ENCODE results near the gene CR2.
"Not testable (repeated sequence)": the region's sequence is repeated elsewhere in the genome, so short reads cannot be mapped to it uniquely, and the experiment has no call there.

The CR2 gene

DNA sequence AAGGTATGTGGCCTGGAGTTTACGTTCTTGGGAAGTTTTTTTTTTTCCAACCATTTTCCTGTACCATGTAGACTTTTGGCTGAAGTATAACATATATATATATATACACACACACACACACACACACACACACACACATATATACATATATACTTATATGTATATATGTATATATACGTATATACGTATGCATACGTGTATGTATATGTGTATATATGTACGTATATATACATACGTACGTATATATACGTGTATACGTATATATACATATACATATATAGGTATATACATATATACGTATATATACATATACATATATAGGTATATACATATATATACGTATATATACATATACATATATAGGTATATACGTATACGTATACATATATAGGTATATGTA, 60.8 kb downstream of the CR2 start:
- DNase-seq = no peak

DNA sequence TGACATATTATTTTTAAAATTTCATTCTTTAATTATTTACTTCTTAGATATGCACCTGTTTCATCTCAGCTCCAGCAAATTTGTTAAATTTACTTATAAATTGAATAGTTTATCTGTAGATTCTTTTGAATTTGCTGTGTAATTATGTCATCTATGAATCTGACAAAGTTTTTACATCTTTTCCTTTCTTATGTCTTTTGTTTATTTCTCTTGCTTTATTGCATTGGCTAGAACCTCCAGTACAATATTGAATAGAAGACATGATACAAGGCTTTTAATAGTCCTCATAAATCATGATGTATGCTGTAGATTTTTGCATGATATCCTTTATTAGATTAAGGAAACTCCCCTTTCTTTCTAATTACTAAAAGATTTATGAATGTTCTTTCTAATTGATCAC, 62.6 kb downstream of the CR2 start:
- DNase-seq = no peak

DNA sequence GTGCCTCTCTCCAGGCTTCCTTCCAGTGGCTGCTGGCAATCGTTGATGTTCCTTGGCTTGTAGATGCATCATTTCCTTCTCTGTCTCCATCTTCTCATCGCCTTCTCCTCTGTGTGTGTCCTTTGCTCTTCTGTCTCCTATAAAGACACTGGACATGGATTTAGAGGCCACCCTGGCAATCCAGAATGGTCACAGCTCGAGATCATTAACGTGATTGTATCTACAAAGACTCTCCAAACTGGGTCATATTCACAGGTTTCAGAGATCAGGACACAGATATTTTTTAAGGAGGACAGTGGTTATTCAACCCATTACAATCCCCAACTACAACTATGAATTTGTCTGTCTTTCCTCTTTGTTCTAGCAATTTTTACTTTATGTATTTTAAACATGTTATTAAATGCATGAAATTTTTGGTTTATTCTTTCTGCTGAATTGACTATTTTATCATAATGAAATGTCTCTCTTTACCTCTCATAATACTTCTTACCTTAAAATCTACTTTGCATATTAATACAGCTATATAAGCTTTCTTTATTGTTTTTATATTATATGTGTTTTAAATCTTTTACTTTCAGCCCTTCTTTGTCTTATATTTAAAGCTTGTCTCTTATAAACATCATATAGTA, 64.6 kb downstream of the CR2 start:
- DNase-seq = no peak

DNA sequence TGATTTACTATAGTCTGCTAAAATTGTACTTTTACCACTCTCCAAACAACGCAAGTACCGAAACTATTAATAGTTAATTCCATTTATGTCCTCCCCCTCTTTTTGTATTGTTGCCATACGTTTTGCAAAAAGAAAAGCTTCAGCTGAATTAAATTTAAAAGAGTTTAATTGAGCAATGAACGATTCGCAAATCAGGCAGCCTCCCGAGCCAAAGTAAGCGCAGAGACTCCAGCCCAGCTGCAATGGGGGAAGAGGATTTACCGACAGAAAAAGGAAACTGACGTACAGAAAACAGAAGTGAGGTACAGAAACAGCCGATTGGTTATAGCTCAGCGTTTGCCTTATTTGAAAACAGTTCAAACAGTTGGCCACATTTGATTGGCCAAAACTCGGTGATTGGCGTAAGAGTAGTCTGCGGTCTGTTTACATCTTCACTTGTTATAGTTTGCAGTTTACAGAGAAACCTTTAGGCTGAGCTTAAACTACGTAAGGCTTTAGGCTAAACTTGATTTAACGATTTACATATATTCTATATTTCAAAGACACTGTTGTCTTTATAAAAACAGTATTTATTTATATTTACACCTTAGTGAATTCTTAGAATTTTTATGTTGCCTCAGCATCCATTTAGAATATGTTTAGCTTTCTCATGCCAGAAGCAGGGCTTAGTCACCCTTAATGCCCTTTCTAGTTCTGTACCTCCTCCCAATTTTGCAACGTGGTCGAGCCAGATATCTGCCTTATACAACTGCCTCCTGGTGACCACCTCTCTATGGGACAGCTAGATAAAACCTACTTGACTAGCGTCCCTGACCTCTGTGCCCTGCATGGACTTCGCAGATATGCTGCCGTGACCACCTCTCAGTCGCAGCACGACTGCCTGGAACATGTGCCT, 65.6 kb downstream of the CR2 start:
- peak in 2 of 3 donors; percentile 10 to 22 for DNase-seq

DNA sequence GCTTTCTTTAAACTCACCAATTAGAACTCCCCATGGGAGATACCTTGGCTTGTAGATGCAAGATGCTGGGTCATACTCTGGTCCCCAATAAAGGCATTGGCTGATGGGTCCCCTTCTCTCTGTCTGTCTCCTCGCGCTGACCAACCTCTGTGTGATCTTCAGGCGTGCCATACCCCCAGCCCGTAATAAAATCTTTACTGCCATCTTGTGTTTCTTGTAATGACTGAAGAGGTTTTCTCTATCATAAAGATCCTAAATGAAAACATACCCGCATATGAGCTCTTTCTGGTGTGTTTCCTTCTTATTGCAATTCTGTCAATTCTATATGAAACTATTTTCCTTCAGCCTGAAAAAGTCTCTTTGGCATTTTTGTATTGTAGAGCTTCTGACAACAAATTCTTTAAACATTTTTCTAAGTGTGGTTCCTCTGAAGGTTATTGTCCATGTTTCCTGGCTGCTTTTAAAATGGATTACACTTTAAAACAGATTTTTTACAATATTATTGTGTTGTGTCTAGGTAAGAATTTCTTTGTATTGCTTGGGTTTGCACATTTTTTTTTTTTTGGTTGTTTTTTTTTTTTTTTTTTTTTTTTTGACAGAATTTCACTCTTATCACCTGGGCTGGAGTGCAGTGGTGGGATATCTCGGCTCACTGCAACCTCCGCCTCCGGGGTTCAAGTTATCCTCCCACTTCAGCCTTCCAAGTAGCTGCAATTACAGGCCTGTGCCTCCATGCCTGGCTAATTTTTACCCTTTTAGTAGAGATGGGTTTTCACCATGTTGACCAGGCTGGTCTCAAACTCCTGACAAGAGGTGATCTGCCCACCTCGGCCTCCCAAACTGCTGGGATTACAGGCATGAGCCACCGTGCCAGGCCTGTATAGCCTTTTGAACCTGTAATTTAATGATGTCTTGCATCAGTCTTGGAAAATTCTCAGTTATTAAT, 66.5 kb downstream of the CR2 start:
- not testable (repeated sequence) for DNase-seq

DNA sequence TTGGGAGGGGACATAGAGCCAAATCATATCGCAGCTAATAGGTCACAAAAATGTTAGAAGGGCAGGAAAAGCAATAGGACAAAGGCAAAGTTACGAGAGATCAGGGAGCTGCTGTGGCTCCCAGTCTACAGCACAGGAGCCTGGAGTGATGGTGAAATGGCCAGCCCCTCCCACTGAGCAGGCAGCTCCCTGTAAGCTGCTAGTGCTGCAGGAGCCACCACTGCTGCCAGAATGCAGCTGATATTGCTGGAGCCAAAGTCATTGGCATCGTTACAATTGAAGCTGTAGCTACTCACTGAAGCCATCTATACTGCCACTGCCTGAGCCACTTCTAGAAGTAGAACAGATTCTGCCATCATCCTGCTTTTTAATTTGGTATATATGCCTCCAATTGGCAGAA, 71.1 kb downstream of the CR2 start:
- DNase-seq = not testable (repeated sequence)

DNA sequence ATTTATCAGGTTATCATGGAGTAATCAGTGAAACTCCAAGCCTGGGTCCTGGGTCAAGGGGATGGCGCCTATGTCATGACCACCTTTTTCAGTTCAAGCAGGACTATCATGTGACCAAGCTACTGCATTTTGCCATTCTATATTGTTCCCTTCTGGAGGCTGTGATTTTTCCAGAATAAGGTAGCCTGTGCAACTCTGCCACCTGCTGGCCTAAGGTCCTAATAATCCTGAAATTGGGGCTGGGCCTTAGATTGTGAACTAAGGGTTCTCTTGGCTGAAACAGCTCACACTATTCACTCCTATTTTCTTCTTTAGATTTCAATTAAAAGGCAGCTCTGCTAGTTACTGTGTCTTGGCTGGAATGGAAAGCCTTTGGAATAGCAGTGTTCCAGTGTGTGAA, 74.3 kb downstream of the CR2 start:
- not testable (repeated sequence) for DNase-seq

DNA sequence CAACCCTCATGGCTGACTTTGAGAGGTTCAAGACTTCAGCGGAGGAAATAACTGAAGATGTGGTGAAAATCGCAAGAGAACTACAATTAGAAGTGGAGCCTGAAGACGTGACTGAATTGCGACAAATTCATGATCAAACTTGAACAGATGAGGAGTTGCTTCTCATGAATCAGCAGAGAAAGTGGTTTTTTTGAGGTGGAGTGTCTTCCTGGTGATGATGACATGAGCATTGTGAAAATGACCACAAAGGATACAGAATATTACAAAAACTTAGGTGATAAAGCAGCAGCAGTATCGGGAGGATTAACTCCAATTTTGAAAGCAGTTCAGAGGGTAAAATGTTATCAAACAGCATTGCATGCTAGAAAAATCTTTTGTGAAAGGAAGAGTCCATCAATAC, 82.1 kb downstream of the CR2 start:
- DNase-seq = not testable (repeated sequence)
